Ishikawa (cell line): ENCODE measurements around the gene ICA1.

ENCODE experiments used
- CEBPB ChIP-seq: IDR thresholded peaks from 2 replicates; pipeline ENCODE4 v1.6.1; 2012
- CREB1 ChIP-seq: IDR thresholded peaks from 2 replicates; pipeline ENCODE4 v1.6.1; 2012; ENCODE audit warnings: low read depth
- EGR1 ChIP-seq: IDR thresholded peaks from 2 replicates; pipeline ENCODE4 v1.6.1; 2012
- EP300 ChIP-seq: IDR thresholded peaks from 2 replicates; pipeline ENCODE4 v1.6.1; 2012; ENCODE audit warnings: borderline replicate concordance
- FOXM1 ChIP-seq: IDR thresholded peaks from 2 replicates; pipeline ENCODE4 v1.6.1; 2012; ENCODE audit warnings: low read depth, borderline replicate concordance
- MAX ChIP-seq: IDR thresholded peaks from 2 replicates; pipeline ENCODE4 v1.6.1; 2012
- NFIC ChIP-seq: IDR thresholded peaks from 2 replicates; pipeline ENCODE4 v1.6.1; 2012
- RAD21 ChIP-seq: IDR thresholded peaks from 2 replicates; pipeline ENCODE4 v1.6.1; 2012; ENCODE audit warnings: low read depth
- REST ChIP-seq: IDR thresholded peaks from 2 replicates; pipeline ENCODE4 v1.6.1; 2012; ENCODE audit warnings: low read depth, mild to moderate bottlenecking
- TAF1 ChIP-seq: IDR thresholded peaks from 2 replicates; pipeline ENCODE4 v1.6.1; 2012; ENCODE audit warnings: low read depth, mild to moderate bottlenecking
- TCF12 ChIP-seq: IDR thresholded peaks from 2 replicates; pipeline ENCODE4 v1.6.1; 2012; ENCODE audit warnings: low read depth
- TEAD4 ChIP-seq: IDR thresholded peaks from 2 replicates; pipeline ENCODE4 v1.6.1; 2012
- USF1 ChIP-seq: IDR thresholded peaks from 2 replicates; pipeline ENCODE4 v1.6.1; 2012
- YY1 ChIP-seq: IDR thresholded peaks from 2 replicates; pipeline ENCODE4 v1.6.1; 2012; ENCODE audit warnings: low read depth
- ZBTB7A ChIP-seq: IDR thresholded peaks from 2 replicates; pipeline ENCODE4 v1.6.1; 2012; ENCODE audit warnings: low read depth

ICA1 gene

GRCh38 chr7:8086239-8086638 is 175.7 kb downstream of the ICA1 start:
- no peak for TF ChIP-seq NFIC
- TF ChIP-seq YY1: no peak
- TF ChIP-seq CEBPB: no peak
- TF ChIP-seq CREB1: no peak
- TF ChIP-seq EP300: no peak
- no peak for TF ChIP-seq REST
- no peak for TF ChIP-seq FOXM1
- TF ChIP-seq USF1: no peak
- no peak for TF ChIP-seq MAX
- TF ChIP-seq TAF1: no peak
- TF ChIP-seq TCF12: no peak
- TF ChIP-seq RAD21: no peak
- TF ChIP-seq ZBTB7A: no peak

GRCh38 chr7:8085420-8085819 is 176.5 kb downstream of the ICA1 start:
- TF ChIP-seq ZBTB7A (no peak), TAF1 (no peak), MAX (no peak), CEBPB (no peak), RAD21 (no peak), TCF12 (no peak), TEAD4 (no peak), EP300 (no peak), FOXM1 (no peak), YY1 (no peak), USF1 (no peak), REST (no peak), CREB1 (no peak), EGR1 (no peak), NFIC (no peak)

GRCh38 chr7:8084836-8085235 is 177.1 kb downstream of the ICA1 start:
- TF ChIP-seq YY1: no peak
- no peak for TF ChIP-seq TCF12
- TF ChIP-seq RAD21: no peak
- TF ChIP-seq CREB1: no peak
- TF ChIP-seq CEBPB: no peak
- no peak for TF ChIP-seq EP300
- TF ChIP-seq REST: no peak
- TF ChIP-seq TAF1: no peak
- no peak for TF ChIP-seq ZBTB7A
- no peak for TF ChIP-seq TEAD4
- no peak for TF ChIP-seq FOXM1
- TF ChIP-seq USF1: no peak
- no peak for TF ChIP-seq NFIC
- no peak for TF ChIP-seq EGR1
- TF ChIP-seq MAX: no peak

GRCh38 chr7:8082762-8083161 is 179.2 kb downstream of the ICA1 start:
- TF ChIP-seq EGR1 (no peak), FOXM1 (no peak), EP300 (no peak), MAX (no peak)
